Activated CD4-positive, alpha-beta T cell treated with anti-CD3 and anti-CD28 coated beads for 4 hours (primary cell): ENCODE measurements around the gene SYT5.
A peak's percentile ranks its signal among the peaks of the same experiment; 100 is the strongest.
"Not testable (repeated sequence)": the region's sequence is repeated elsewhere in the genome, so short reads cannot be mapped to it uniquely, and the experiment has no call there.

ENCODE experiments used
- DNase-seq, 2 donors: peaks; one replicate each; pipeline ENCODE4 v3.0.0-alpha.2; 2020

Gene SYT5

DNA sequence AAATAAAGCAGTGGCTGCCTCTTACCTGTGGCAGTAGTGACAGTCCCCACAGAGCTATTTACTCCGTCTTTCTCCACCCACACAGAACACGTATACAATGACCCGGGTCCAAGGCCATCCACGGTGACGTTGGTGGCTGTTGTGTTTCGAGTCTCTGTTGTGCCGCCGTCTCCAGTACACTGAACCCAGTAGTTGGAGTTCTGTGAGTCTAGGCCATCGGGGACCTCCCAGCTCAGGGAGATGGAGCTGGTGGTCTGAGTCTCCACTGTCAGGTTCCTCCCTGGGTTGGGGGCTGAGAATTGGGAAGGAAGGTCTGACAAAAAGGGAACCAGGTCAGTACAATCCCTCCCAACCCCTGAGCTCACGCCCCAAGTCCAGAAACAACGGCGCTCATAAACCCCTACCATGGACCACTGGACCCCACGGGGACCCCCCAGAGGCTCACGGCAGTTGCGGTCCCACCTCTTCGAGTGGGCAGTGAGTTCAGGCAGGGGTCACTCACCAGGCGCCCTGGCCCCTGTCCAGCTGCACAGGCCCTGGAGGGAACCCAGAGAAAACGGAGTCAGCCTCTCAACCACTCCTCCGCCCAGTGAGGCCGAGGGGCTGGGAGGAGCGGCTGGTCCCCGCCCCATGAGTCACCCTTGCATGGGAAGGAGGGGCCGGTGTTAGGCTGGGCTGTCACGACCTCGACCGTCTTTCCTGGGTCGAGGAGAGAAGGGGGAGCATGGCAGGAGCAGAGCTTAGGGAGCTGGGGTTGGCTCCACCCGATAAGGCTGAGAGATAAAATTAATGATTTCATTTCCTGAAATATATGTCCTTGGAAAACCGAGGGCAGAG is 26.8 kb upstream of the SYT5 start:
- peak; percentile 16 to 26 for DNase-seq

- DNase-seq, result not testable (repeated sequence)
Measured at GRCh38 chr19:55202199-55202598, 22.1 kb upstream of the SYT5 start.

GRCh38 chr19:55199620-55200204 is 19.6 kb upstream of the SYT5 start:
- DNase-seq, result no peak

GRCh38 chr19:55198651-55199050 is 18.6 kb upstream of the SYT5 start:
- no peak for DNase-seq

DNA sequence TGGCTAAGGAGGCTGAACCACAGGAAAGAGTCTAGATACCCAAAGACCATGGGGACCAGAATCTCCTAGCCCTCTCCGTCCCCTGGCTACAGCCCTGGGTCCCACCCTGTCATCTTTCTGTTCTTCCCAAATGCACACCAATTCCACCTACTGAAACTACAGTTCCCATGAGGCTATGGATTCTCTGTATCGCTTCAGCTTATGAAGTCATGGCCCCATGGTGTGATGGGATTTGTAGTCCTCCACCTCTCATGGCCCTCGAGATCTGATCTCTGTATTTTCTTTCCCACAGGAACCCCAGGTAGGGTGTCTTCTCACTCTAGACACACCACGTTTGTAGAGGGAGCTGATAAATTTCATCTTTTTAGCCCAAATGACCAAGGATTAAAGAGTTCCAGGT is 17.4 kb upstream of the SYT5 start:
- no peak for DNase-seq

GRCh38 chr19:55196803-55197202 is 16.7 kb upstream of the SYT5 start:
- no peak for DNase-seq

GRCh38 chr19:55193481-55193880 is 13.4 kb upstream of the SYT5 start:
- DNase-seq, result no peak

DNA sequence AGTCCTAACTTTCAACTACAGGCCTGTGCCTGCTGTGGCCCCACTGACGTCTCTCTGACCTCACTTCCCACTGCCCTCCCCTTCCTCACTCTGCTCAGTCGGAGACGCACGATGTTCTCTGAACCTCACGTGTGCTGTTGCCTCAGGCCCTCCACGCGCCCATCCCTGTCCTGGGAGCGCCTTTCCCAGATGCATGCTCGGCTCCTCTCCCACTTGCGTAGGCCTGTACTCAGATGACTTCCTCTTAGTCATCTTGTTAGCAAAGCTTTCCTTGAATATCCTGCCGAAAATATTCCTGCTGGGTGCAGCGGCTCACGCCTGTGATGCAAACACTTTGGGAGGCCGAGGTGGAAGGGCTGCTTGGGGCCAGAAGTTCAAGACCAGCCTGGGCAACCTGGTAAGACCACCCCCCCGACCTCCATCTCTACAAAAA is 9.3 kb upstream of the SYT5 start:
- no peak for DNase-seq

GRCh38 chr19:55188625-55189024 is 8.5 kb upstream of the SYT5 start:
- DNase-seq, result no peak

DNA sequence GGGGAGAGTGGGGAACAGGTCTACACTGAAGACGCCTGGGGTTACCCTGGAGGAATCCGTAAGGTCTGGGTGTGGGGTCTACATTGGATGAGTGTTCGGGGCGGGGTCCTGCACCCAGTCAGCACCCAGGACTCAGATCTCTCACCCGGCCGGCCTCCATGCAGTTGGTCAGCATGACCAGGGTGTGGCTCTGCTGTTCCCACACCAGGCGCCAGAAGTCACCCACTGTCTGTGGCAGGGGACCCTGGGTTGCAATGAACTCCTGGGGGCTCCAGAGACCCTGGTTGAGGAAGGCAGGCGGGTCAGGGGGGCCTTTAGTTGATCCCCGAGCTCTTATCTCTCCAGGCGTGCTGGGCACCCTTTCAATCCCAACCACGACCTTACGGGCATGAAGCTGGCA is 6.0 kb upstream of the SYT5 start:
- no peak for DNase-seq

GRCh38 chr19:55181740-55182139 is 1.7 kb upstream of the SYT5 start:
- DNase-seq, result no peak

DNA sequence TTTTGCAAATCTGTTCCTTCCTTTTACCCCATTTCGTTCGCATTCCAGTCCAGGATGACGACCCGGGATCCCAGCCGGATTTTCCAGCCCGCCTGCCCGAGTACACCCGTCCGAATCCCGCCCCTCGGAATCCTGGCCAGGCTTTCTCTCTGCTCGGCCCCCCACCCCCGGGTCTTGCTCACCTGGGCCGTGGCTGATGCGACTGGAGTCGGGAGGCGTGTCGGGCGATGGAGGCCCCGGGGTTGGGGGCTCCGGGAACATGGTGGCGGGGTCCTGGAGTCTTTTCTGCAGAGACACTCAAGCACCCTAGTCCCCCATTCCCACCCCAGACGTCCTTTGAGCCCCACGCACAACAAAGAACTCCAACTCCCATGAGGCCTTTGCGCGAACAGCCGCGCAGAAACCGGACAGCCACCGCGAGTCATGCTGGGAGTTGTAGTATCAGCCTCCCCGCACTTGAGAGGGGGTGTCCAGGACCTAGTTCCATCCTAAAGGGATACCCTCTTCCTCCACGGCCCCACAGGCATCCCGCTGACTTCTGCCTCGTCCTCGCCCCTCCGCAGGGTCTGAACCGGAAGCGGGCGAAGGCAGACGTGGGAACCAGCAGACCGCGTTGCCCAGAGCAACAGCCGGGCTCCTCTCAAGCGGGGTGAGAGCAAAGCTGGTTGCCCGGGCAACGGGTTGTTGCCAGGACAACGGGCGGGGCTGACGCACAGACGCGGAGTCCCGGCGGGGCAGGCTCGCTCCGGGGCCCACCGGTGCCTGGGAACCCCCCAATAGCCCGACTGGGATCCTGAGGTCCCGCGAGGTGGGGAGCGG is 1.1 kb downstream of the SYT5 start:
- peak; percentile 83 to 87 for DNase-seq

DNA sequence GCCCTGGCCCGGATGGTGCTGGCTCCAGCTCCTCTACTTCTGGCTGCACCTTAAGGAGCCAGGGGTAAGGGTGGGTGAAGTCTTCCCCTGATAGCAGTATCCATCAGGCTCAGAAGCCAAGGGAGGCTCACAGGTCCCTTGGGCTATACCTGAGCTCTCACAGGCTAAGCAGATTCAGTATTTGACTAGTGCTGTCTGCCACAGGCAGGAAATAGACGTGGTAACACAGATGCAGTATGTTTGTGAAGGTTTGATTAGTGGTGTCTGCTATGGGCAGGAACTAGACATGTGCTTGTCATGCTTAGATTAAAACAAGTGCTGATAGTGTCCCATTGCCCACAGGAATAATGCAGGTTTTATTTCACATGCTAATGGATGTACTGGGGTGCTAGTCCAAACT is 4.0 kb downstream of the SYT5 start:
- no peak for DNase-seq

DNA sequence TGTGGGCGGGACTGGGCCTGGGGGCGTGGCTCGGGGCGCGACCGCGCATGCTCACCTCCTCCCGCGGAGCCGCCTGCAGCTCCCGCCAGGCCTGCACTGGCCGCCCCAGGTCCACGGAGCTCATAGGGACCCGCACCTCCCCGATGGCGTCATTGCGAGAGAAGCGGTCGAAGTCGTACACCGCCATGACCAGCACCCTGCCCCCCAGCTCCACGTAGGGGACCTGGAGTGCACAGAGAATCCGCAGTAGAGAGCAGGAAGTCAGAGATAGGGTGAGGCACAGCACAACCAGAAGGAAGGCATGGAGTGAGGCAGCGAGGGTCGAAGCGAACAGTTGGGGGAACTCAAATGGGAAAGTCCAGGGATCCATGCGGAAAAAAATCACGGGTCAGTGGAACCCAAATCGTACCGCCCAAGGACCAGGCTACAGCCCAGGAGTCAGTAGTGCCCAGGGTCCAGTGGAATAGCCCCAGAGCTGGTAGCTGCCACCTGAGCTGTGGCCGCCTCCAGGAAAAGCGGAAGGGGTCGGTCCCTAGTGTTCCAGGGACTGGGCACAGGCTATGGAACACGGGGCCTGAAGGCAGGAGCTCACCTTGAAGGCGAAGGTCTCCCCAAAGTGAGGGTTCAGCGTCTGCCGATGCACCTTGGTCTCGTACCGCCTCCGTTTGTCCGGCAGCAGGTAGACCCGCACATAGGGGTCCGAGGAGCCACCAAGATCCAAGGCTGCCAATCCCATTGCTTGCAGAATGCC is 4.8 kb downstream of the SYT5 start:
- no peak for DNase-seq

DNA sequence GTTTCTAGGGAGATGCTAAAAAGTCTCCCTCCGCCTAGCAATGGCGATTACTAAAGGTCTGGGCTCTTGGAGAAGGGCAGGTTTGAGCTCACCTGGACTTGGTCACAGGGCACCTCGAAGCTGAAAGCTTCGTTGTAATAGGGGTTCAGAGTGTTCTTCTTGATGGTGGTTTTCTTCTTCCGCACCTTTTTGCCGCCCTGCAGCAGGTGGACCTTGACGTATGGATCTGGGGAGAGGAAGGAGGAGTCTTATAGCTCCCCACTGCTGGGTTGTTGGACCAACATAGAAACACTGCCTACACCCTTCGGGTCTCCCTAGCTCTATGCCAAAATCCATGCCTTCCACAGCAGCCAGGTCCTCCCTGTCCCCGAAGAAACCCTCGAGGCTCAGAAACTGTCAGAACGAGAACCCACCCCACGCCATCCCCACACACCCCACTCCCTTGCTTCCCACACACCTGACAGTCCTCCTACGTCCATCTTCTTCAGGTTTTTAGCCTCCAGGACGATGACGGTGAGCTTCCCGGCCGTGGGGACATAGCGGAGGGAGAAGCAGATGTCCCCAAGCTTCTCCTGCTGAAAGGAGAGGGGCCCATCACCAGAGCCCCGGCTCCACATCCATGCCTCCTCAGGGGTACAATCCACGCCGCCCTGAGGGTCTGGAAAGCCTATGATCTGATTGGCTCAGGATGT is 5.5 kb downstream of the SYT5 start:
- DNase-seq, result no peak

DNA sequence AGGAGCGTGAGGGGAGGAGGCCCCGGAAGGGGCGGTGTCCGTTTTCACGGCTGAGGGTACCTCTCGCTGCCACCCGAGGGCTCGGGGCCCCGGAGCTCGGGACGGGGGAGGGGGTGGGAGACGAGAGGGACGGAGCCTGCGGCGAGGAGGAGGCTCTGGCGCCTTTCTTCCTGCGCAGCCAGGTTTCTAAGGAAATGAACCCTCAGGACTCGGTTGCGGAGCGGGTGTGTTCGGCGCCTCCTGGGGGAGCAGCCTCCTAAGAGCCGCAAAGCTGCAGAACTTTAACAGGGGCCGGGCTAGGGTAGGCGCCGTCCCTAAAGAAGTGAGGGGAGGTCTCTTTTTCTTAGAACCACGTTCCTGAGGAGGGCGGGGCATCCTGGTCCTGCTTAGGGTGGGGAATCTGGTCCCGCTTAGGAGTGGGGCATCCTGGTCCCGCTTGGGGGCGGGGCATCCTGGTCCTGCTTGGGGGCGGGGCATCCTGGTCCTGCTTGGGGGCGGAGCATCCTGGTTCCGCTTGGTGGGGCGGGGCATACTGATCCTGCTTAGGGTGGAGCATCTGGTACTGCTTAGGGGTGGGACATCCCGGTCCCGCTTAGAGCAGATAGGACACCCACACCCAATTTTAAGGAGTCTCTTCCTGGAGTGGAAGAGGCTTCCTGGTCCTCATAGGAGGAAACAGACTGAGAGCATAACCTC is 6.2 kb downstream of the SYT5 start:
- peak in 1 of 2 donors; percentile 21 for DNase-seq

DNA sequence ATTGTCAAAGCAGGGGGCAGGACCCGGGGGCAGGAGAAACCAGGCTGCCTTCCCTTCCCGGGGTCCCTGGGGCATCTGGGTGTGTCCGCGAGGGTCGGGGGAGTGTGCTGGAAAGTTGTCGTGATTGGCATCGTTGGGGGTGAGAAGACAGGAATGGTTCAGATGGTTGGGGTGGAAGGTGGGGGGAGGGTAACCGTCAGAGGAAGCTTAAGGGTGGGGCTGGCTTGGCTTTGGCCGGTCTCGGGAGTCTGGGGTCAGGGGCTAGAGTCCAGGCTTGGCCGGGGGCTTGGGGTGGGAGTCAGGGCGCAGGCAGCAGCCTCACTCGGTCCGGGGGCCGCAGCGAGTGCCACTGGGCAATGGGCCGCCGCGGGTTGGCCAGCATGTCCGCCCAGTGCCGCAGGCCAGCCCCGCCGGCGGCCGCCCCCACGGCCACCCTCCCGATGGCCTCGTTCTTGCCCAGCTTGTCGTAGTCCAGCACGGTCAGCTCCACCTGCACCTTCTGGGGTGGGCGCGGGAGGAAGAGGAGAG is 6.8 kb downstream of the SYT5 start:
- DNase-seq, result no peak

DNA sequence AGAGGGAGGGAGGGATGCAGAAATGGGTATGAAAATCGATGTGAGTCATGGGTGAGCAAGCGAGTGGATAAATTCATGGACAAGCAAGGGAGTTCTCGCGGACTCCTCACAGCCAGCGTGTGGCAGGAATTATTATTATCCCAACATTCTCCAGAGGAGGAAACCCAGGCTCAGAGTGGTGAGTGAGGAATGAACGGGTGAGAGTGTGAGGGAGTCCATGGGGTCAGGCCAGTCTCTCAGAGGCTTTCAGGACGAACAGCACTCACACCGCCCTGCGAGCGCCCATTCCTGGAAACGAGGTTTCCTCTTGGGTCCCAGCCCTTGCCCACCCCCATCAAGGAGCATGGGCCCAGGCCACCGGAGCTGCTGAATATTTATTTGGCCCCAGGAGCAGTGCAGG is 7.3 kb downstream of the SYT5 start:
- DNase-seq, result no peak

- DNase-seq, result not testable (repeated sequence)
Measured at GRCh38 chr19:55172318-55172717, 7.8 kb downstream of the SYT5 start.

- no peak for DNase-seq
Measured at GRCh38 chr19:55171440-55171839, 8.6 kb downstream of the SYT5 start.

DNA sequence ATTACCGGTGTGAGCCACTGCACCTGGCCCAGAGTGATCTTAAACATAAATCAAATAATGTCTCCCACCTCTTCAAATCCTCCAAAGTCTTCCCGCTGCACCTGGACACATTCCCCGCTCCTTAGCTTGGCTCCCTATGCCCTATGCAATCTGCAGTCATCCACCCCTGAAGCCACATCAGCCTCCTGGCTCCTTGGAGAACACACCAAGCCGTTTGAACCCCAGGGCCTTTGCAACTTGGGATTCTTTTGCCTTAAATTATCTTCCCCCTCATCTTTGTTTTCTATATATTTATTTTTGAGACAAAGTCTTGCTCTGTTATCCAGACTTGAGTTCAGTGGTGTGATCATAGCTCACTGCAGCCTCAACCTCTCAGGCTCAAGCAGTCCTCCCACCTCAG is 11.0 kb downstream of the SYT5 start:
- no peak for DNase-seq
